Measurements from ENCODE around the gene MRPL41.
"Not testable (repeated sequence)": the region's sequence is repeated elsewhere in the genome, so short reads cannot be mapped to it uniquely, and the experiment has no call there.

MRPL41 gene

GRCh38 chr9:137588891-137589290 is 37.2 kb downstream of the MRPL41 start:
- H2AFZ ChIP-seq (ENCODE audit: low read depth, low read length) = no peak overlapping the region
- no peaks in the 10 kb centered on the region for H3K9me3 ChIP-seq (ENCODE audit: low read length)
- H3K36me3 ChIP-seq (ENCODE audit: insufficient read depth, low read length) = peaks cover 44% of the 10 kb centered on the region
- peaks cover 14% of the 10 kb centered on the region for H3K4me1 ChIP-seq (ENCODE audit: insufficient read depth, low read length)
- H3K4me3 ChIP-seq (ENCODE audit: low read length) = peak overlapping the region; percentile 73
- H3K27me3 ChIP-seq (ENCODE audit: insufficient read depth, low read length) = no peaks in the 10 kb centered on the region

GRCh38 chr9:137589441-137590122 is 37.9 kb downstream of the MRPL41 start:
- Histone ChIP-seq H2AFZ (ENCODE audit: low read depth, low read length) (no peak overlapping the region), H3K36me3 (ENCODE audit: insufficient read depth, low read length) (peaks cover 39% of the 10 kb centered on the region), H3K4me1 (ENCODE audit: insufficient read depth, low read length) (peaks cover 14% of the 10 kb centered on the region), H3K27me3 (ENCODE audit: insufficient read depth, low read length) (no peaks in the 10 kb centered on the region), H3K4me3 (ENCODE audit: low read length) (peak overlapping the region; percentile 73), H3K9me3 (ENCODE audit: low read length) (no peaks in the 10 kb centered on the region)

- Histone ChIP-seq H3K27me3 (ENCODE audit: insufficient read depth, low read length) (no peaks in the 10 kb centered on the region), H3K36me3 (ENCODE audit: insufficient read depth, low read length) (peaks cover 37% of the 10 kb centered on the region), H3K4me3 (ENCODE audit: low read length) (peak overlapping the region; percentile 73), H3K9me3 (ENCODE audit: low read length) (no peaks in the 10 kb centered on the region), H3K4me1 (ENCODE audit: insufficient read depth, low read length) (peaks cover 14% of the 10 kb centered on the region), H2AFZ (ENCODE audit: low read depth, low read length) (no peak overlapping the region)
Observed at GRCh38 chr9:137590123-137590468, 38.4 kb downstream of the MRPL41 start.

- Histone ChIP-seq H3K36me3 (ENCODE audit: insufficient read depth, low read length) (peaks cover 33% of the 10 kb centered on the region), H3K27me3 (ENCODE audit: insufficient read depth, low read length) (no peaks in the 10 kb centered on the region), H3K4me3 (ENCODE audit: low read length) (peak within 1 kb of the TSS; percentile 73), H3K4me1 (ENCODE audit: insufficient read depth, low read length) (peaks cover 14% of the 10 kb centered on the region), H2AFZ (ENCODE audit: low read depth, low read length) (peak within 1 kb of the TSS; percentile 93), H3K9me3 (ENCODE audit: low read length) (no peaks in the 10 kb centered on the region)
Observed at GRCh38 chr9:137590469-137591383, 39.0 kb downstream of the MRPL41 start, which contains the start of gene ZMYND19. ZMYND19 (minus strand) TSS chr9:137590512; CDS start chr9:137590263, 249 bp downstream.

- Histone ChIP-seq H3K9me3 (ENCODE audit: low read length) (no peaks in the 10 kb centered on the region), H3K36me3 (ENCODE audit: insufficient read depth, low read length) (peaks cover 12% of the 10 kb centered on the region), H3K27me3 (ENCODE audit: insufficient read depth, low read length) (no peaks in the 10 kb centered on the region), H3K4me3 (ENCODE audit: low read length) (no peak overlapping the region), H3K4me1 (ENCODE audit: insufficient read depth, low read length) (peaks cover 14% of the 10 kb centered on the region), H2AFZ (ENCODE audit: low read depth, low read length) (no peak overlapping the region)
Observed at GRCh38 chr9:137592767-137593166, 41.1 kb downstream of the MRPL41 start.

GRCh38 chr9:137593176-137593575 is 41.5 kb downstream of the MRPL41 start:
- no peaks in the 10 kb centered on the region for H3K9me3 ChIP-seq (ENCODE audit: low read length)
- H3K4me3 ChIP-seq (ENCODE audit: low read length) = no peak overlapping the region
- no peak overlapping the region for H2AFZ ChIP-seq (ENCODE audit: low read depth, low read length)
- H3K27me3 ChIP-seq (ENCODE audit: insufficient read depth, low read length) = no peaks in the 10 kb centered on the region
- H3K36me3 ChIP-seq (ENCODE audit: insufficient read depth, low read length) = peaks cover 8% of the 10 kb centered on the region
- H3K4me1 ChIP-seq (ENCODE audit: insufficient read depth, low read length) = peaks cover 14% of the 10 kb centered on the region

GRCh38 chr9:137596577-137596976 is 44.9 kb downstream of the MRPL41 start:
- H3K4me3 ChIP-seq (ENCODE audit: low read length); H3K9me3 ChIP-seq (ENCODE audit: low read length); H3K36me3 ChIP-seq (ENCODE audit: insufficient read depth, low read length); H2AFZ ChIP-seq (ENCODE audit: low read depth, low read length); H3K4me1 ChIP-seq (ENCODE audit: insufficient read depth, low read length); H3K27me3 ChIP-seq (ENCODE audit: insufficient read depth, low read length): not testable (repeated sequence)

- Histone ChIP-seq H3K9me3 (ENCODE audit: low read length) (no peaks in the 10 kb centered on the region), H3K4me1 (ENCODE audit: insufficient read depth, low read length) (no peaks in the 10 kb centered on the region), H3K36me3 (ENCODE audit: insufficient read depth, low read length) (no peaks in the 10 kb centered on the region), H3K4me3 (ENCODE audit: low read length) (no peak overlapping the region), H2AFZ (ENCODE audit: low read depth, low read length) (no peak overlapping the region), H3K27me3 (ENCODE audit: insufficient read depth, low read length) (no peaks in the 10 kb centered on the region)
Observed at GRCh38 chr9:137598943-137599342, 47.3 kb downstream of the MRPL41 start.

All from neuron (in vitro differentiated cells).